ENCODE results near the gene DCTN2. TPM values are rescaled to one million over a fixed set of nuclear protein-coding genes. Genes with fewer than 3 reads are reported as not detected.
"Not testable (repeated sequence)": the region's sequence is repeated elsewhere in the genome, so short reads cannot be mapped to it uniquely, and the experiment has no call there.

The DCTN2 gene
- total RNA-seq = 10 to 100 TPM; 84.3 to 88.2 TPM

DNA sequence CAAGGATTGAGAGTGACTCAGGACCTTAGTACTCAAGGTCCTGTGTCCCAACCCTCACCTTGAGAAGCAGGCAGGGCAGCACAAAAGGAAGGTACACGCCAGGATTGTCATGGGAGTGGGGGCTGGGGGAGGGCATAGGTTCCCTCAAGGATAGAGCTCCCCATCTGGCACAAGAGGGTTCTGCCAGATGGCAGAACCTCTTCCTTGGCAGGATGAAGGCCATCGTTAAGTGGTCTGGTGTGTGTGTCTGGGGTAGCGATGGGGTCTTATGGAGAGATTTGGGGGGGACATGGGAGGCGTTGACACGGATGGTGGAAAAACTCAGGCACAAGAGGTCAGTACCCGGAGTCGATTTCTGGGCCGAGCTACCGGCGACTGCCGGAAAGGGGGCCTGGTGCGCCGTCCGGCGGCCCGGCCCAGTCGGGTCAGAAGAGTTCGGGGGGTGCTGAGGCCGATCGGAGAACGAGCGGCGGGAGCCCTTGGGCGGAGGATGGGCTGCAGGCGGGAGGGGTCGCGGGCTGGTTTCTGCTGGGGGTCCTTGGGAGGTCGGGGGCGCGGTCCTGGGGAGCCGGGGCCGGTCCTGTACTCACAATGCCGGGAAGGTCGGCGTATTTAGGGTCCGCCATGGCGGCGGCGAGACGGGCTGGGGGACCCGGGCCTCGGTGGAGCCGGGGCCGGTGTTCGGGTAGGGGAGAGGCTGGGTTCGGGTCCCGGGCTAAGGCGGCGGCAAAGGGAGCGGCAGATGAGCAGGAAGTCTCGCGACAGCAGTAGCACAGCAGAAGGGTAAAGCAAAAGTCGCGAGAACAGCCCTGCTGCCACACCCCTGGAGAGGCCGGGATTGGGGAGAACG lies at the start of gene DCTN2:
DCTN2 (minus strand) TSS at position 755 of the 850 bp plus-strand sequence; CDS start at position 626, 129 bp downstream.
- POLR2A ChIA-PET = interaction anchor here (0.6 to 1.6 kb wide), 5 partner anchors 22 to 434 kb away, joined by 3 to 6 read pairs (median 3); partner anchors contain the start of genes DDIT3 and TSPAN31
- CTCF ChIA-PET = interaction anchor here (0.6 to 1.3 kb wide), 3 partner anchors 11 to 87 kb away, joined by 3 to 4 read pairs (median 3); partner anchors contain the start of gene GLI1

DNA sequence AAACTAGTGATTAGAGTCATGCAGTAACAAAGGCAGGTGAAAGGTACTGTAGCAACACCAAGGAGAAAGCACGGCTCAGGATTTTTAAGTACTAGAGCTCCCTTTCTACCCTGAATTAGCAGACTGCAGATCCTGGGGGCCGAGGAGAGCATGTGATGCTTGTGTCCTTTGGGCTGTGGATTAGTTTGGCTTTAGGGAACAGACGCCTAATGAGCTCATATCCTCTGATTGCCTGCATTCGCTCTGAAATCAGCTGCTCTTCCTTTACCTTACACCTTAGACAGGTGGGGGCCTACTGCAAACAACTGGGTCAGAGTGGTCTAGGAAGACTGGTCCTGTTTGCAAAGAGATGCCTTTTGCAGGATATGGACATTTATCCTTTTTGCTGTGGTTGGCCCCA lies 46.2 kb upstream of the DCTN2 start:
- POLR2A ChIA-PET = no interaction called here

DNA sequence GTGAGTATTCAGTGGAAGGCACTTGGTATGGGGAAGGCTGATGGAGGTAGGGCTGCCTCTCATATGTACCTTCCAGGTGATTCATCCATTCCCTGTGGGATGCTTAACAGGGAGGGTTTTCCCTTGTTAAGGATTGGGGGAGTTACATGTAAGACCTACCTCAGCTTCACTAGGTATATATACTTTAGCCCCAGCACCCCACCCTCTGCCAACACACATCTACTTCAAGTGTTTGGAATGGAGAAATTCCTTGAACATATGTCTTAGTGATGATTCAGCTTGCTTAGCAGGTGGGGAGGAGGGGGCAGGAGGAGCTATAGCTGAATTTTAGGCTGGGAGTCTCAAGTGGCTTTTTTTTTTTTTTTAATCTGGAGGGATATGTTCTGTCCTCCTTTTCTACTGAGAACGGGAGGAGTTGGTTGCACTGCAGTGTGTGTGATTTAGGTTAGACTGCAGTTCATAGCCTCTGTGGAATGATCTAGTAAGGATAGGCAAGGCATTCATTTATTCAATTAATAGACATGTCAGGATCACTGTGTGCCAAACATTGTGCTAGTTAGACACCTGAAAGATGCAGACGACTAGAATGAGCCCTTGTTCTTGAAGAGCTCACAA lies 45.7 kb upstream of the DCTN2 start:
- CTCF ChIA-PET = interaction anchor here (0.8 to 3.8 kb wide), 4 partner anchors 8 to 19 kb away, joined by 3 to 30 read pairs (median 4); partner anchors contain the start of gene ARHGEF25
- POLR2A ChIA-PET = interaction anchor here (0.7 to 0.8 kb wide), 2 partner anchors 53 to 134 kb away, joined by 7 read pairs; no protein-coding TSS in a partner anchor

More for the DNA sequence above, 46.2 kb upstream of the DCTN2 start:
- CTCF ChIA-PET = interaction anchor here (0.8 to 3.8 kb wide), 3 partner anchors 9 to 18 kb away, joined by 3 to 30 read pairs (median 3); partner anchors contain the start of gene ARHGEF25

DNA sequence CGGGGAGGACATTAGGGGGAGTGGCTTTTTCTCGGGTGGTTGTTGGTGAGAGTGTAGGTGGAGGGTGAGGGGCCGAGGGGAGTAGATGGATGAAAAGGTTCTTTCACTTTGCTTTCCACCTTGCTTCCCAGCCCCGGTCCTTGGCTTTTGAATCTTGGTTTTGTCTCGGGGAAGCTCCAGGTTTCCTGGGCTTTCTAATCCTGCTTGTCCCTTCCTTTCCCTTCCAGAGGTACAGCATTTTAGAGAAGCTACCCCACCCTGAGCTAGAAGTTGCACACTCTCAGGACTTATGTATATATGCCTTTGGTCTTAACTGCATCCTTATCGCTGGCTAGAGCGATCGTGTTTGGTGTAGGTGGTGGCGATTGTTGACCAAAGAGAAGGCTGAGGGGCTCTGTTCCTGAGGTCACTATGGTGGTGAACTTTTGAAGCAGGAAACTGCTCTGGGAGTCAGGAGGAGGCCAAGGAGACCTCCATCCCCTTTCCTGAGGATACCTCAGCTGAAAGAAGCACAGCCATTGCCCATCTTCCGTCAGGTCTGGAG lies 44.9 kb upstream of the DCTN2 start:
- ChIA-PET CTCF (interaction anchor here (0.8 to 3.8 kb wide), 4 partner anchors 8 to 41 kb away, joined by 3 to 30 read pairs (median 8); partner anchors contain the start of gene B4GALNT1), POLR2A (interaction anchor here (0.8 to 1.0 kb wide), 2 partner anchors 52 to 67 kb away, joined by 3 to 7 read pairs; no protein-coding TSS in a partner anchor)

DNA sequence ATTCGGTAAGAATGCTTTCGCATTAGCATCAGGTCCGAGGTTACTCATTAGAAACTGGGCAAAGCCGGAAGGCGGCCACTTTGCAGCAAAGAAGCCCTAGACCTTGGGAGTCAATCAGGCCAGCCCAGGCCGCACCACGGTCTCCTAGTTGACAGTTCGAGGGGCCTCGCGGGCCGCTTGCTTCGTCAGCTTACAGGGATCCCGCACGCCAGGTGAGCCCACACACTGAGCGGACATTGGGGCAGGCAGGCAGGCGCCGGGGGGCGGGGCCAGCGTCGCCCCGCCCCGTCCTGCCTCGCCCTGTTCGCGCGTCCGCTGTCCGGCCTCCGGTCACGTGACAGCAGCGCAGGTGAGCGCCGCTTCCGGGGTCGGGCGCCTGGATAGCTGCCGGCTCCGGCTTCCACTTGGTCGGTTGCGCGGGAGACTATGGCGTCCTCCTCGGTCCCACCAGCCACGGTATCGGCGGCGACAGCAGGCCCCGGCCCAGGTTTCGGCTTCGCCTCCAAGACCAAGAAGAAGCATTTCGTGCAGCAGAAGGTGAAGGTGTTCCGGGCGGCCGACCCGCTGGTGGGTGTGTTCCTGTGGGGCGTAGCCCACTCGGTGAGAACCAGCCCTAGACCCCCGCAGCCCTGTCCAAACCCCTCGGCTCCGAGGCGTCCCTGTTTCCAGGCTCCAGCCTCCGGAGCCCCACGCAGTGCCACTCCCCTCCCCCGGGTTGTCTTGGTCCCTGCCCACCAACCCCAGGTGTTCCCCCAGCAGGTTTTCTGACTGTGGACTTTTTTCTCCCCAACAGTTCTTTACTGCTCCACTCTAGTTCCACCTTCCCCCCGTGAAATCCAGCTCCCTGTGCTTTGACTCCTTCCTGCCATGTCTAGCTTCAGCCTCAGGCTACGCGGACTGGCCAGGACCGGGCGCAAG lies 44.1 kb upstream of the DCTN2 start, which contains the start of gene PIP4K2C:
PIP4K2C (plus strand) TSS at position 329 of the 918 bp plus-strand sequence; CDS start at position 427, 98 bp downstream.
- ChIA-PET POLR2A (interaction anchor here (0.5 to 1.0 kb wide), 2 partner anchors 44 to 66 kb away, joined by 3 read pairs; no protein-coding TSS in a partner anchor), CTCF (interaction anchor here (0.9 to 3.8 kb wide), 4 partner anchors 7 to 42 kb away, joined by 3 to 30 read pairs (median 8); partner anchors contain the start of gene B4GALNT1)

DNA sequence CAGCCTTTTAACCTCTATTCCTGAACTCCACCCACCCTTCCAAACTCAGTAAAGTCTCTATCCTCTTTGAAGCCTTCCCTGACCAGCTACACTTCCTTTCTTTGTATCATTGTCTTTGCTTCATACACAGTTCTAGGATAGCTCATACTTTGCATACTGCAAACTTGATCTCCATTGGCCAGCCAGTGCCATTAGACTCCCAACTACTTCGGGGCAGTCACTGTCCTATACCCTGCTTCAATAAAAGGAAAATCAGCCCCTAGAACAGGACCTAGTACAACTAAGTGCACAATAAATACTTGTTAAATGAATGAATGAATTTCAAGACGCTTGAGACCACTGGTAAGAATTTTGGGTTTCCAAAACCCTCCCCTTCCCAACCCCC lies 43.5 kb upstream of the DCTN2 start:
- CTCF ChIA-PET = interaction anchor here (1.4 to 3.8 kb wide), 3 partner anchors 6 to 37 kb away, joined by 3 to 30 read pairs (median 12); no protein-coding TSS in a partner anchor
- POLR2A ChIA-PET = interaction anchor here (0.5 kb wide), 1 partner anchor 45 kb away, joined by 3 read pairs; no protein-coding TSS in a partner anchor

DNA sequence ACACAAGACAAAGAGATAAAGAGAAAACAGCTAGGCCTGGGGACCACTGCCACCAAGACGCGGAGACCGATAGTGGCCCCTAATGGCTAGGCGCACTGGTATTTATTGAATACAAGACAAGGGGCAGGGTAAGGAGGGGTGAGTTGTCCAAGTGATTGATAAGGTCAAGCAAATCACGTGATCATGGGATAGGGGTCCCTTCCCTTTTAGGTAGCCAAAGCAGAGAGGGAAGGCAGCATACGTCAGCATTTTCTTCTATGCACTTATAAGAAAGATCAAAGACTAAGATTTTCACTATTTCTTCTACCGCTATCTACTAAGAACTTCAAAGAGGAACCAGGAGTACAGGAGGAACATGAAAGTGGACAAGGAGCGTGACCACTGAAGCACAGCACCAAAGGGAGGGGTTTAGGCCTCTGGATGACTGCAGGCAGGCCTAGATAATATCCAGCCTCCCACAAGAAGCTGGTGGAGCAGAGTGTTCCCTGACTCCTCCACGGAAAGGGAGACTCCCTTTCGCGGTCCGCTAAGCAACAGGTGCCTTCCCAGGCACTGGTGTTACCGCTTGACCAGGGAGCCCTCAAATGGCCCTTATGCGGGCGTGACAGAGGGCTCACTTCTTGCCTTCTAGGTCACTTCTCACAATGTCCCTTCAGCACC lies 42.1 kb upstream of the DCTN2 start:
- CTCF ChIA-PET = interaction anchor here (0.7 kb wide), 1 partner anchor 75 kb away, joined by 3 read pairs; no protein-coding TSS in a partner anchor
- POLR2A ChIA-PET = not testable (repeated sequence)

DNA sequence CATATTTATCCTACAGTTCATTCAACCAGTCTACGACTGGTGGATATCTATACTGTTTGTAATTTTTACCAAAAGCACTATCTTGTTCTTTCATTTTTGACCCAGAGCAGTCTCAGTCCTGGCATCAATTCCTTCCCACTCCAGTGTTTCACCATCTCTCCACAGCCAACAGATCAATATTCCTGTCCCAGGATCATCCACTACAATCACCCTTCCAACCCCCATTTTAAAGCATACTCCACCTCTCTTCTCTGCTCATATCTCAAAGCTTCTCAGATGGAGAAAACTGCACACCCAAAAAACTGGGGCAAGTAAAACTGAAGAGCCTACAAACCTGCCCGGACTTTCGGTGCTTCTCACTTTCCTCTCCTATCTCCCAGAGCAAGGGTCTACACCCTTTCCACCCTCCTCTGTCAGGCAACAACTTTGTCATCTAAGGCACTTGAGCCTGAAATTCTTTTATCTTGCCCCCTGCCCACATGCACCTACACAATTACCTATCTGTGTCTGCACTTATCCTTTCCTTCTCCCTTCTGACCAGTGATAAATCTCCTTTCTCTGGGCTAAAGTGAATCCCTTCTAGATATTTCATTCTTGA lies 39.9 kb upstream of the DCTN2 start:
- POLR2A ChIA-PET = no interaction called here
- CTCF ChIA-PET = no interaction called here

DNA sequence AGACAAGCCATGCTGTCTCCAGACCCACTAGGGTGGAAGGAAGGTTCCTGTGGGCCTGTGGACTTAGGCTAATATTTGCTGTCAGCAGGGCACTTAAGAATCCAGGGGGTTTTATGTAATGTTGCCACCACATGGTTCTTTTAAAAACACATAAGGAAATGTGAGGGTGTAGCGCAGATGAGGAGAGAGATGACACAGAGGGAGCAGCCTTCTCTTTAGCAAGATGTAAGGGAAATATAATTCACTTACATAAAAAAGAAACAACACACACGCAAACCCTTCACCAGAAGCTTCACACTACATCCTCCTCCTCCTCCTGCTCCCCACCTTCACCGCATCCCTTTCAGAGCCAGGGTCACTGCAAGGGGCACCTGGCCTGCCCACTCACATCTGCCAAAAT lies 39.1 kb upstream of the DCTN2 start:
- ChIA-PET CTCF (interaction anchor here (1.5 to 4.1 kb wide), 3 partner anchors 6 to 41 kb away, joined by 5 to 30 read pairs (median 21); partner anchors contain the start of gene PIP4K2C), POLR2A (no interaction called here)

DNA sequence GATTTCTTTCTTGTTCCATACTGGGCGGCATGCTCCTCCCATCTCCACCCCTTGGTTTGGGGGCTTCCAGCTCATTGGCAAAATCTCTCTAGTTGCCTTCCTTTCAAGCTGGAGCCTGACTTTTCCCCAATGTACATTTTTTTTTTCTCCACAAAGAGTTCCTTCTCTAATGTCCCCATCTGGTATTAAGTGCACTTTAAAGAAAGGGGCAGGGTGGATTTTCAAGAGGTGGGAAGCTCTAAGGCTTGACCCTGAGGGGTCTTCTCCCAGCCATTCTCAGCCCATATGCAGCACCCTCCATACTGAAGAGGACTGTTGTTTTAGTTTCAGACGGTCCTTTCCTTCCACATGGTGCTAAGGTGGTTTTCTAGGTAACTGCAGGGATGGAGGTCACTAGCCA lies 38.2 kb upstream of the DCTN2 start:
- ChIA-PET POLR2A (no interaction called here), CTCF (interaction anchor here (0.7 to 7.7 kb wide), 11 partner anchors 7 to 1136 kb away, joined by 3 to 67 read pairs (median 12); partner anchors contain the start of genes ARHGEF25, B4GALNT1, PIP4K2C and TIMELESS)

DNA sequence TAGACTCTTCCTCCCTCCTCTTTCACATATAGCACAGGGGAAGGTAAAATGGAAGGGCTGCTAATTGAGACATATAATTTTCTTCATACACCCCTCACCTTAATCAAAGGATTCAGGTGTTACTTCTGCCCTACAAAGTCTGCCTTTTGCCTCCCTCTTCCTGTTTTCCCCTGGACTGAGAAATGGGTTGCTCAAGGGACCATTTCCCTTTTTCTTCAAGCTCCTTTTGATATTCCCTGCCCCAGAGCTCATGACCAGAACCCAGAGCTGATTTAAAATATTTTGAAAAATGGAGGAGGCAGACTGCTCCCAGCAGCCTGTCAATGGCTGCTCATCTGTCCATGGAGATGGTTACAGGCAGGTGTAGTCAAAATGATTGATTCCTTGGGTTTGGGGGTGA lies 37.7 kb upstream of the DCTN2 start:
- ChIA-PET POLR2A (no interaction called here), CTCF (interaction anchor here (0.6 to 7.7 kb wide), 11 partner anchors 8 to 171 kb away, joined by 4 to 67 read pairs (median 12); partner anchors contain the start of genes ARHGEF25, B4GALNT1 and PIP4K2C)

DNA sequence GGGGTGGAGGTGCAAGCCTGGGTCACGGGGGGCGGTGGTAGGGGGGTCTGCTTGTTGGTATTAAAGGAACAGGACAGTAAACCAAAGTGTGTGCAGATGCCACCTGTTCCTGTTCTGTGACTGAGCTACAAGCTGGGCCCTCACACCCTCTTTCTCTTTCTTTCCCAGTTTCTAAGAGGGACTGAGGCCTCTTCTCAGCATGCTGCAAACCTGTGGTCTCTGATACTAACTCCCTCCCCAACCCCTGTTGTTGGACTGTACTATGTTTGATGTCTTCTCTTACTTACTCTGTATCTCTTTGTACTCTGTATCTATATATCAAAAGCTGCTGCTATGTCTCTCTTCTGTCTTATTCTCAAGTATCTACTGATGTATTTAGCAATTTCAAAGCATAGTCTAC lies 37.1 kb upstream of the DCTN2 start:
- POLR2A ChIA-PET = no interaction called here

DNA sequence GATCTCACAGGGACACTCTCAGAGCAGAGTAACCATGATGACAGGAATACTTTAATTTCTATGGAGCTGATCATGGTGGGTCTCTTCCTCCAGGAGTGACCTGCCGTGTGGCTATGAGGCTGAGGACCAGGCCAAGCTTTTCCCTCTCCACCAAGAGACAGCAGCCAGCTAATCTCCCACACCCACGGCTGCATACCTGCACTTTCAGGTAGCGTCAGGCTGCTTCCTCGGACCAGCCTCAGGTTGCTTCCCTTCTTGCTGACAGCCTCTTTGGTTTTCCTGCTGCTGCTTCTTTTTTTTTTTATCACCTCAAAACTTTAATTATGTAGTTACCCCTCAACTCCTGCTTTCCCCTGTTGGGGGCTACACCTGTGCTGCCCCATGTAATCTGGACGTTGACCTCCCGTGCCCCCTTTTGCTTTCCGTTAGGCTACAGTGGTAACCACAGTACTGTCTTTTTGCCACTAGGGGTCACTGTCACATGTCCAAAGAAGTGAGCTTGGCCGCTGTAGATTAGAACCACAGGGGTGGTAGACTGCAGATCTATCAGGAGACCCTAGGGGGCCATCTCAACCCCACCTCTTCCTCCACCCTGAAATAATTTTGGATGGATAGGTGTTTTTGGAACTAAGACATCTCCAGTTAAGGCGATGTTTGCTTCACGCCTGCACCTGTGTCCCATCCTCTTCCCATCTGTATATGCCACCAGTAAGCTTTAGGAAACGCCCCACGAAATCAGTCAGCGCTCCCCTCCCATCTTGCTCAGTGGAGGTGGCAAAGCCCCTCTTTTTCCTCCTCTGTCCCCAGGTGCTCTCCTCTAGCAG lies 36.2 kb upstream of the DCTN2 start:
- CTCF ChIA-PET = interaction anchor here (0.6 to 7.7 kb wide), 33 partner anchors 8 to 158 kb away, joined by 3 to 67 read pairs (median 5); partner anchors contain the start of genes ARHGEF25, B4GALNT1, DTX3 and OS9
- POLR2A ChIA-PET = no interaction called here

More for the DNA sequence above, 37.1 kb upstream of the DCTN2 start:
- CTCF ChIA-PET = interaction anchor here (0.8 to 7.7 kb wide), 26 partner anchors 8 to 157 kb away, joined by 3 to 67 read pairs (median 6); partner anchors contain the start of genes ARHGEF25, B4GALNT1, DTX3 and OS9

DNA sequence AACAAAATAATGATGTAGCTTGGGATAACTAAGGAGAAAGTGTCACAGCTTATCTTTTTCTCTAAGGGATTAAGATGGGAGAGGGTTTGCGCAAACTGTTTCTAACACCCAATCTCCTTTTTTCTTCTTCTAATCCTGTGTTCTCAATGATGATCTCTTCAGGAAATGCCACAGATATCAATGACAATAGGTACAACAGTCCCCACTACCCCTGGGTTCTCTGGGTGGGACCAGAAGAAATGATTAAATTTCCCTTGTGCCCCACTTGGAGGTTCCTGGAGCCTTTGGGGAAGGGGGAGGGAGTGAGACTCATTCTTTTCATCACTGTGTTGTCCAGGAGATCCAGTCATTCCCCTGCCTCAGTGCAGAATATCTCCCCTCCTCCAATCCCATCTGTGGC lies 35.4 kb upstream of the DCTN2 start:
- ChIA-PET CTCF (interaction anchor here (0.6 to 7.7 kb wide), 12 partner anchors 10 to 60 kb away, joined by 3 to 67 read pairs (median 8); partner anchors contain the start of genes B4GALNT1 and PIP4K2C), POLR2A (no interaction called here)

DNA sequence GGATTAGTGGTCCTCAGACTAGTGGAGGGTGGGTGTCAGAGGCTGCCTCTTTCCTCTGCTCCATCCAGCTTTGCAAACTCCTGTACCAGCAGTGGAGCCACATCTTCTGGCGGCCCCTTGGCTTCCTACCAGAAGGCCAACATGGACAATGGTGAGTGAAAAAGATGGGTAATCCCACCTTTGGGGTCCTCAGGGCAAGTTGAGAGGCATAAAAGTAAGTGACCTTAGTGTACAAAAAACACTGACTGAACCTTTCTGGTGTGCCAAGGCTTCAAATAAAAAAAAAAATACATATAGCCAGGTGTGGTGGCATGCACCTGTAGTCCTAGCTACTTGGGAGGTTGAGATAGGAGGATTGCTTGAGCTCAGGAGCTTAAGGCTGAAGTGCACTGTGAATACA lies 34.8 kb upstream of the DCTN2 start:
- ChIA-PET POLR2A (no interaction called here), CTCF (interaction anchor here (0.6 to 7.7 kb wide), 6 partner anchors 10 to 51 kb away, joined by 3 to 67 read pairs (median 6); partner anchors contain the start of gene B4GALNT1)

DNA sequence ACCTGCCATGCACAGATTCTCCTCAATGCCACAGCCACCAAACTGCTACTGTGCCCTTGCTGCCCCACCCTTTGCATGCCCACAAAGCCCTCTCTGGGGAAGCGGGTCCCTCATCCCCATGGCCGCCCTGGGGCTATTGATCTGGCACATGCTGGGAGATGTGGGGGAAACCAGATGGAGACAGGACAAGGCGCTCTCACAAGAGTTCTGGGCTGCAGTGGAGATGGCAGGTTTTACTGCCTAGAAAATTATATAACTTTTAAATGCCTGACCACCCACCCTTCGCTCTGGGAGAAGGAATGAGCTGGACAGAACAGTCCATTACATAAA lies 33.4 kb upstream of the DCTN2 start:
- ChIA-PET CTCF (interaction anchor here (1.3 to 7.7 kb wide), 2 partner anchors 41 to 53 kb away, joined by 4 to 67 read pairs; partner anchors contain the start of gene B4GALNT1), POLR2A (no interaction called here)
